Cerebellar cortex (tissue), 1 donor: ENCODE data around the gene KRTAP10-1.
"Not testable (repeated sequence)": the region's sequence is repeated elsewhere in the genome, so short reads cannot be mapped to it uniquely, and the experiment has no call there.

ENCODE experiments used
- DNase-seq: peaks from one replicate; pipeline ENCODE4 v3.0.0-alpha.2; 2015; ENCODE audit warnings: low spot score

The KRTAP10-1 gene

GRCh38 chr21:44569861-44570517 lies 30.0 kb upstream of the KRTAP10-1 start:
- no peak for DNase-seq

- DNase-seq: no peak
These were observed 28.9 kb upstream of the KRTAP10-1 start for GRCh38 chr21:44568667-44569556.

GRCh38 chr21:44568261-44568660 lies 28.3 kb upstream of the KRTAP10-1 start:
- no peak for DNase-seq

- no peak for DNase-seq
These were observed 27.6 kb upstream of the KRTAP10-1 start for GRCh38 chr21:44567481-44568171.

- DNase-seq: no peak
These were observed 26.4 kb upstream of the KRTAP10-1 start for GRCh38 chr21:44566403-44566802.

- DNase-seq: no peak
These were observed 25.0 kb upstream of the KRTAP10-1 start for GRCh38 chr21:44564886-44565598.

- DNase-seq: no peak
These were observed 24.1 kb upstream of the KRTAP10-1 start for GRCh38 chr21:44564099-44564498.

GRCh38 chr21:44558695-44559094 lies 18.7 kb upstream of the KRTAP10-1 start, which contains the start of gene KRTAP10-3:
Gene KRTAP10-3 (minus strand): TSS chr21:44558795. CDS start chr21:44558715, 80 bp downstream.
- no peak for DNase-seq

- DNase-seq: not testable (repeated sequence)
These were observed 18.3 kb upstream of the KRTAP10-1 start for GRCh38 chr21:44558329-44558675.

GRCh38 chr21:44557491-44558328 lies 17.7 kb upstream of the KRTAP10-1 start:
- DNase-seq: no peak

- no peak for DNase-seq
These were observed 16.9 kb upstream of the KRTAP10-1 start for GRCh38 chr21:44556879-44557278.

- DNase-seq: no peak
These were observed 15.3 kb upstream of the KRTAP10-1 start for GRCh38 chr21:44555200-44555875.

GRCh38 chr21:44552681-44553080 lies 12.7 kb upstream of the KRTAP10-1 start:
- no peak for DNase-seq

GRCh38 chr21:44552136-44552535 lies 12.1 kb upstream of the KRTAP10-1 start:
- no peak for DNase-seq

GRCh38 chr21:44551340-44551961 lies 11.5 kb upstream of the KRTAP10-1 start, which contains the start of gene KRTAP10-2:
Gene KRTAP10-2 (minus strand): TSS chr21:44551505. CDS start chr21:44551458, 47 bp downstream.
- no peak for DNase-seq

- peak; percentile 22 for DNase-seq
These were observed 10.8 kb upstream of the KRTAP10-1 start for GRCh38 chr21:44550807-44551206.

GRCh38 chr21:44550285-44550684 lies 10.3 kb upstream of the KRTAP10-1 start:
- DNase-seq: not testable (repeated sequence)

GRCh38 chr21:44549525-44550211 lies 9.7 kb upstream of the KRTAP10-1 start:
- no peak for DNase-seq

GRCh38 chr21:44548922-44549321 lies 8.9 kb upstream of the KRTAP10-1 start:
- DNase-seq: no peak
